Measurements from ENCODE around the gene CREBL2. TPM values are rescaled to one million over a fixed set of nuclear protein-coding genes. Genes with fewer than 3 reads are reported as not detected.
"Not testable (repeated sequence)": the region's sequence is repeated elsewhere in the genome, so short reads cannot be mapped to it uniquely, and the experiment has no call there.

Gene CREBL2, protein sequence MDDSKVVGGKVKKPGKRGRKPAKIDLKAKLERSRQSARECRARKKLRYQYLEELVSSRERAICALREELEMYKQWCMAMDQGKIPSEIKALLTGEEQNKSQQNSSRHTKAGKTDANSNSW
- total RNA-seq, result 10 to 100 TPM; 10.7 to 15.7 TPM

DNA sequence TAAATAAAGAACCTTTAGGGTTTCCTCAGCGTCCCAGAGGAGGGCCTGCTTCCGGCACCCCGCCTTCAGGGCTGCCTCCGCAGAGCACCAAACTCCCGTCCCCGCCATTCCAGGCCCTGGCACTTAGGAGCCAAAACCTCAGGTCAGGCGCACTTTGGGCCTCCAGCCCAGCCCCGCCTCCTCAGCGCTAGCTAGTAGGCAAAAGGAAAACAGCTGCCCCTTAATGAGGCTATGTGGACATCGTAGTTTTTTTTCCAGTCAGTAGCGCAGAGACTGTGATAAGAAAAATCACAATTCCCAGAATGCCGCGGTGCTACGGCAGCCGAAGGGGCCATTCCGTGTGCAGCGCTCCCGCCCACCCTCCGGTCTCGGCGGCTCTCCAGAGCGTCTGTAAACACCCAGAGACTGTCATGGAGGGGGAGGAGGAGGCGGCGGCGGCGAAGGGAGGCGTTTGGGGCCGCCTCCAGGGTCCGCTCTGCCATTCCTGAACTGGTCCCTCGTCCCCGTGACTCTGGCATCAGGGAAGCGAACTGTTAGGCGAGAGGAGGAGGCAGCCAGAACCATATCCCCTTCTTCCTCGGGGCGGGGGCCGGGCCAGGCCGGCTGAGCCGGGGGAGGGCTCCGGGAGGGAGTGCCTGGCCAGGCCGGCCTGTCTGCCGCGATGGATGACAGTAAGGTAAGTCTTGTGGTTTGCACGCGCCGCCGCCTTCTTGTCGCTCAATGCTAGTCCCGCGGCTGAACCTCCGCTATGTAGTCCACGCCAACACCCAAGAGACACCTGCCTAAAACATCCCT lies at the start of gene CREBL2:
CREBL2 (plus strand) TSS at position 365 of the 795 bp plus-strand sequence; CDS start at position 662, 297 bp downstream.
- peak; percentile 76 to 79 for DNase-seq (ENCODE audit: low spot score in 2 of 2)
- Mint-ChIP-seq H3K36me3 (peaks cover 7 to 11% of the 10 kb centered on the region in 2 donors), H3K27ac (peak within 1 kb of the TSS; percentile 95 to 98), H3K9me3 (no peaks in the 10 kb centered on the region)
- peak; percentile 75 to 81 for ATAC-seq

DNA sequence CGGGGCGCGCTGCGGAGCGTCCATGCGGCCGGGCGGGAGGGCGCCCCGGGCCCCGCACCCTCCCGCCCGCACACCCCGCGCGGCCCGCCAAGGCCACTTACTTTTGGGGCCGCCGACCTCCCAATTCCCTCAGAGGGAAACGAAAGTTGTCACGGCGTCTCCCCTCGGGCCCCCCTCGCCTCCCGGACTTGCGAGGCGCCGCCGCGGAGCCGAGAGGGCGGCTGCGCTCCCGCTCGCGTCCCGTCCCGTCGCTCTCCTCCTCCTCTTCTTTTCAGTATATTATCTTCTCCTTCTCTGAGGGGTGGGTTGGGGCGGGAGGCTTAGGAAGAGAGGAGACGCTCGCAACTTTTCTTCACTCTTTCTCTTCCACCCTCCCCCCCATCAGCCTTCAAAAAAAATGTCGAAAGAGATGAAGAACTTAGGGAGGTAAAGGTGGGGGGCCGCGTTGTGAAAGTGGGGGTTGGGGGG lies 49.6 kb upstream of the CREBL2 start:
- H3K36me3 Mint-ChIP-seq, result peaks cover 24 to 34% of the 10 kb centered on the region in 2 donors
- ATAC-seq (peak in 1 of 2 donors; percentile 2), DNase-seq (ENCODE audit: low spot score in 2 of 2) (no peak)
- peak overlapping the region; percentile 96 to 99 for H3K27ac Mint-ChIP-seq
- peaks cover 5 to 7% of the 10 kb centered on the region in 2 donors for H3K9me3 Mint-ChIP-seq

- peaks cover 24 to 30% of the 10 kb centered on the region in 2 donors for H3K36me3 Mint-ChIP-seq
- H3K27ac Mint-ChIP-seq, result peak within 1 kb of the TSS; percentile 96 to 99
- peaks cover 5 to 7% of the 10 kb centered on the region in 2 donors for H3K9me3 Mint-ChIP-seq
- peak; percentile 87 to 90 for ATAC-seq
- peak; percentile 70 to 86 for DNase-seq (ENCODE audit: low spot score in 2 of 2)
Measured at GRCh38 chr12:12562585-12563261, 49.0 kb upstream of the CREBL2 start, which contains the start of gene DUSP16. DUSP16 (minus strand) TSS chr12:12562863; CDS start chr12:12521098, 41,765 bp downstream.

GRCh38 chr12:12563290-12563928 lies 48.3 kb upstream of the CREBL2 start:
- Mint-ChIP-seq H3K27ac (peak overlapping the region; percentile 96 to 97), H3K36me3 (peaks cover 24 to 26% of the 10 kb centered on the region in 2 donors), H3K9me3 (peaks cover 5 to 7% of the 10 kb centered on the region in 2 donors)
- ATAC-seq (no peak), DNase-seq (ENCODE audit: low spot score in 2 of 2) (no peak)

- ATAC-seq, result no peak
- peaks cover 20 to 22% of the 10 kb centered on the region in 2 donors for H3K36me3 Mint-ChIP-seq
- no peak for DNase-seq (ENCODE audit: low spot score in 2 of 2)
- peaks cover 5 to 7% of the 10 kb centered on the region in 2 donors for H3K9me3 Mint-ChIP-seq
- no peak overlapping the region for H3K27ac Mint-ChIP-seq
Measured at GRCh38 chr12:12564911-12565310, 46.8 kb upstream of the CREBL2 start.

DNA sequence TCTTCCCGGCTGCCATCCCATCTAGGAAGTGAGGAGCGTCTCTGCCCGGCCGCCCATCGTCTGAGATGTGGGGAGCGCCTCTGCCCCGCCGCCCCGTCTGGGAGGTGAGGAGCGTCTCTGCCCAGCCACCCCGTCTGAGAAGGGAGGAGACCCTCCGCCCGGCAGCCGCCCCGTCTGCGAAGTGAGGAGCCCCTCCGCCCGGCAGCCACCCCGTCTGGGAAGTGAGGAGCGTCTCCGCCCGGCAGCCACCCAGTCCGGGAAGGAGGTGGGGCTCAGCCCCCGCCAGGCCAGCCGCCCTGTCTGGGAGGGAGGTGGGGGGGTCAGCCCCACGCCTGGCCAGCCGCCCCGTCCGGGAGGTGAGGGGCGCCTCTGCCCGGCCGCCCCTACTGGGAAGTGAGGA lies 45.7 kb upstream of the CREBL2 start:
- H3K27ac Mint-ChIP-seq; ATAC-seq; DNase-seq (ENCODE audit: low spot score in 2 of 2); H3K9me3 Mint-ChIP-seq: not testable (repeated sequence)
- peaks cover 10 to 12% of the 10 kb centered on the region in 2 donors for H3K36me3 Mint-ChIP-seq

- no peak for ATAC-seq
- Mint-ChIP-seq H3K9me3 (peaks cover 0 to 4% of the 10 kb centered on the region in 2 donors), H3K27ac (no peak overlapping the region), H3K36me3 (peaks cover 0 to 5% of the 10 kb centered on the region in 2 donors)
- DNase-seq (ENCODE audit: low spot score in 2 of 2), result no peak
Measured at GRCh38 chr12:12572659-12573058, 39.0 kb upstream of the CREBL2 start.

DNA sequence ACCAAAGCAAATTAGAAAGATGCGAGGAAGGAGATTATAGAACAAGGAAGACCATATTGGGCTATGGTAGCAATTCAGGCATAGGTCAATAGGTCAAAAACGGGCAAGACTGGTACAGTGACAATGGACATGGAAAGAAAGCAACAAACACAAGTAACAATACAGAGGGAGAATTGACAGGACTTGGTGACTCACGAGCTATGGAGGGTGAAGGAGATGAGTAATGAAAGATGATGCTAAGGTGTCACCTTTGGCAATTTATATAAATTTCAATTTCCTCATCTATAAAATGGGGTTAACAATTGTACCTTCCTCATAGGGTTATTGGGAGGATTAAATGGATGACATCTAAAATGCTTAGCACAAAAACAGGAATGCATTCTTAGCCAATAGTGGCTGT lies 33.9 kb upstream of the CREBL2 start:
- H3K27ac Mint-ChIP-seq, result no peak overlapping the region
- DNase-seq (ENCODE audit: low spot score in 2 of 2) (no peak), ATAC-seq (peak in 1 of 2 donors; percentile 15)
- H3K9me3 Mint-ChIP-seq, result no peaks in the 10 kb centered on the region
- no peaks in the 10 kb centered on the region for H3K36me3 Mint-ChIP-seq

DNA sequence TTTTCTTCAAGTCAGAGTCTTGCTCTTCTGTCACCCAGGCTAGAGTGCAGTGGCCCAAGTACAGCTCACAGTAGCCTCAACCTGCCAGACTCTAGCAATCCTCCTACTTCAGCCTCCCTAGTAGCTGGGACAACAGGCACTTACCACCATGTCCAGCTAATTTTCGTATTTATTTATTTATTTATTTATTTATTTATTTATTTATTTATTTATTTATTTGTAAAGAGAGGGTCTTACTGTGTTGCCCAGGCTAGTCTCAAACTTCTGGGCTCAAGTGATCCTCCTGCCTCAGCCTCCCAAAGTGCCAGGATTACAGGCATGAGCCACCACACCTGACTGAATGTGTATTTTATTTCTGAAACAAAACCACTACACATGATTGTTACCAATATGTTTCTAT lies 31.0 kb upstream of the CREBL2 start:
- DNase-seq (ENCODE audit: low spot score in 2 of 2); H3K9me3 Mint-ChIP-seq; H3K36me3 Mint-ChIP-seq; ATAC-seq; H3K27ac Mint-ChIP-seq: not testable (repeated sequence)

DNA sequence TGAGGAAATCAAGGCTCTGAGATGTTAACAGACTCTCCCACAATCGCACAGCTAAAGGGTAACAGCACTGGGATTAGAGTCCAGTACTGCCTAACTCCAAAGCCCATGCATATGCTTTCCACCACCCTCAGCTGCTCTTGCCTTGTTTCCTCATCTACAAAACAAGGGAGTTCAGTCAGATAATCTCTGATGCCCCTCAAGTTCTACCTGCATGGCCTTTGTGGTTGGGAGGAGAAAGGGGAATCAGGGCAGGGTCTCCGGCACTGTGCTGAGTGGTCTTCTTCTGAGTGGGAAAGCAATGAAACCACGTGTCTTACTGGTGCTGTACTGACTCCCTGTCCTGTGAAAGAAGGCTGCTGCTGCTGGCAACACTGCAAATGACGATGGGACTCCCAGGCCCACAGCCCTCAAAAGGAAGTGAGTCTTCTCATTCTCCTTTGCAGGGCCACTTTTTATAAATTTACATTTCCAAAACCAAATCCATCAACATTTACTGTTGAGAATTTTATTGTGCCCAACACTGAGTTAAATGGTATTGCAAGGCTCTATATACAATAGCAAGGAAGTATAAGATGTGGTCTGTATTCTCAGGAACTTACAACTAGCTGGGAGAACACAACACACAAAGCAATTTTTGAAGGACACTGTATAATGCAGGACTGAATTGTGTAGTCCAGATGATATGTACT lies 29.3 kb upstream of the CREBL2 start:
- ATAC-seq (peak; percentile 10 to 47), DNase-seq (ENCODE audit: low spot score in 2 of 2) (peak in 1 of 2 donors; percentile 13)
- Mint-ChIP-seq H3K36me3 (no peaks in the 10 kb centered on the region), H3K9me3 (no peaks in the 10 kb centered on the region), H3K27ac (peak overlapping the region; percentile 70 to 88)

DNA sequence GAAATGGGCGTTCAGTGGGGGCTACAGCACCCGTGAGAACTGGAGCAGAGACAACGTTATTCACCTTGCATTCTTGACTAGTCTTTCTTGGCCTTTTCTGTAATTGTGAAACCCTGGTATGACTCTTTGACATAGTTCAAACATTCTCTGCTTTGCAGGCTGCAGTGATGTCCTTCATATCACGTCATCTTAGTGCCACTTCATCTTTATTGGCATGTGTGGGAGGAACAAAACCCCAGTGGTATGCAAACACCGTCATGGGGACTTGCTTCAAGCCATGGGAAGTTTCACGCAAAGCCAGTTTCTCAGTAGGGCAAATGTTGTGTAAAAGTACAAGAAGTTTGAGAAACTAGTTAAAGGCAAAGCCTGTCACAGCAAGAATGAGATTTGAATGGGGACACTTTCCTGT lies 28.8 kb upstream of the CREBL2 start:
- Mint-ChIP-seq H3K36me3 (no peaks in the 10 kb centered on the region), H3K9me3 (no peaks in the 10 kb centered on the region), H3K27ac (peak overlapping the region; percentile 84 to 88)
- ATAC-seq (peak; percentile 91 to 97), DNase-seq (ENCODE audit: low spot score in 2 of 2) (peak; percentile 62 to 78)

- Mint-ChIP-seq H3K27ac (peak overlapping the region; percentile 84 to 88), H3K36me3 (no peaks in the 10 kb centered on the region), H3K9me3 (no peaks in the 10 kb centered on the region)
- ATAC-seq, result no peak
- DNase-seq (ENCODE audit: low spot score in 2 of 2), result no peak
Measured at GRCh38 chr12:12583510-12584178, 28.0 kb upstream of the CREBL2 start.

GRCh38 chr12:12585115-12585863 lies 26.4 kb upstream of the CREBL2 start:
- DNase-seq (ENCODE audit: low spot score in 2 of 2) (no peak), ATAC-seq (no peak)
- no peaks in the 10 kb centered on the region for H3K36me3 Mint-ChIP-seq
- H3K9me3 Mint-ChIP-seq, result peaks cover 0 to 6% of the 10 kb centered on the region in 2 donors
- no peak overlapping the region for H3K27ac Mint-ChIP-seq

GRCh38 chr12:12586879-12587675 lies 24.6 kb upstream of the CREBL2 start:
- Mint-ChIP-seq H3K27ac (no peak overlapping the region), H3K36me3 (no peaks in the 10 kb centered on the region), H3K9me3 (peaks cover 0 to 8% of the 10 kb centered on the region in 2 donors)
- ATAC-seq (no peak), DNase-seq (ENCODE audit: low spot score in 2 of 2) (no peak)

Measured in activated naive CD4-positive, alpha-beta T cell treated with anti-CD3 and anti-CD28 coated beads, Interleukin-2, amount 50 U/mL, for 72 hours (primary cell).